ENCODE measurements around the gene HSD17B4.
"Not testable (repeated sequence)": the region's sequence is repeated elsewhere in the genome, so short reads cannot be mapped to it uniquely, and the experiment has no call there.

The HSD17B4 gene

GRCh38 chr5:119480629-119481028 is 28.3 kb downstream of the HSD17B4 start:
- DNase-seq (ENCODE audit: low spot score): not testable (repeated sequence)

- DNase-seq (ENCODE audit: low spot score): no peak
Measured at GRCh38 chr5:119483155-119483554, 30.9 kb downstream of the HSD17B4 start.

GRCh38 chr5:119484884-119485283 is 32.6 kb downstream of the HSD17B4 start:
- DNase-seq (ENCODE audit: low spot score): no peak

- no peak for DNase-seq (ENCODE audit: low spot score)
Measured at GRCh38 chr5:119501671-119502179, 49.4 kb downstream of the HSD17B4 start.

GRCh38 chr5:119503939-119504338 is 51.6 kb downstream of the HSD17B4 start:
- not testable (repeated sequence) for DNase-seq (ENCODE audit: low spot score)

- no peak for DNase-seq (ENCODE audit: low spot score)
Measured at GRCh38 chr5:119512277-119512676, 60.0 kb downstream of the HSD17B4 start.

- no peak for DNase-seq (ENCODE audit: low spot score)
Measured at GRCh38 chr5:119515192-119515591, 62.9 kb downstream of the HSD17B4 start.

GRCh38 chr5:119517115-119517514 is 64.8 kb downstream of the HSD17B4 start:
- DNase-seq (ENCODE audit: low spot score): not testable (repeated sequence)

- DNase-seq (ENCODE audit: low spot score): no peak
Measured at GRCh38 chr5:119521232-119521631, 68.9 kb downstream of the HSD17B4 start.

- no peak for DNase-seq (ENCODE audit: low spot score)
Measured at GRCh38 chr5:119522841-119523240, 70.5 kb downstream of the HSD17B4 start.

- DNase-seq (ENCODE audit: low spot score): no peak
Measured at GRCh38 chr5:119524485-119524884, 72.2 kb downstream of the HSD17B4 start.

- no peak for DNase-seq (ENCODE audit: low spot score)
Measured at GRCh38 chr5:119527351-119527750, 75.1 kb downstream of the HSD17B4 start.

- DNase-seq (ENCODE audit: low spot score): no peak
Measured at GRCh38 chr5:119529811-119530210, 77.5 kb downstream of the HSD17B4 start.

- no peak for DNase-seq (ENCODE audit: low spot score)
Measured at GRCh38 chr5:119532637-119533036, 80.3 kb downstream of the HSD17B4 start.

- no peak for DNase-seq (ENCODE audit: low spot score)
Measured at GRCh38 chr5:119537704-119538103, 85.4 kb downstream of the HSD17B4 start.

- no peak for DNase-seq (ENCODE audit: low spot score)
Measured at GRCh38 chr5:119541716-119542115, 89.4 kb downstream of the HSD17B4 start.

GRCh38 chr5:119551819-119552218 is 99.5 kb downstream of the HSD17B4 start:
- no peak for DNase-seq (ENCODE audit: low spot score)

- DNase-seq (ENCODE audit: low spot score): no peak
Measured at GRCh38 chr5:119554597-119554996, 102.3 kb downstream of the HSD17B4 start.

GRCh38 chr5:119570910-119571309 is 118.6 kb downstream of the HSD17B4 start:
- DNase-seq (ENCODE audit: low spot score): no peak

GRCh38 chr5:119578937-119579336 is 126.6 kb downstream of the HSD17B4 start:
- no peak for DNase-seq (ENCODE audit: low spot score)

- no peak for DNase-seq (ENCODE audit: low spot score)
Measured at GRCh38 chr5:119582987-119583386, 130.7 kb downstream of the HSD17B4 start.

- DNase-seq (ENCODE audit: low spot score): no peak
Measured at GRCh38 chr5:119583684-119584083, 131.4 kb downstream of the HSD17B4 start.

All from left forelimb (tissue), 1 donor.